GM12864 (cell line): ENCODE measurements around the gene CBX8.

Source experiments
- DNase-seq: peaks from one replicate; pipeline ENCODE4 v3.0.0-alpha.2; 2011; ENCODE audit warnings: low read depth
- H3K4me3 ChIP-seq: 2 replicates; pipeline ENCODE4 v1.5.1; 2011; ENCODE audit warnings: mild to moderate bottlenecking, low read depth, low read length, control low read depth
- CTCF ChIP-seq: IDR thresholded peaks from 2 replicates; pipeline ENCODE4 v1.5.1; 2011; ENCODE audit warnings: low read depth, mild to moderate bottlenecking, moderate library complexity, low read length, control low read depth, inconsistent platforms; ENCODE audit errors: missing control alignments

CBX8 gene

GRCh38 chr17:79842136-79842655 is 45.3 kb upstream of the CBX8 start:
- no peak for TF ChIP-seq CTCF
- DNase-seq = no peak
- H3K4me3 ChIP-seq = no peak overlapping the region

GRCh38 chr17:79841369-79842135 is 44.7 kb upstream of the CBX8 start:
- no peak for DNase-seq
- no peak for TF ChIP-seq CTCF
- no peak overlapping the region for H3K4me3 ChIP-seq

GRCh38 chr17:79840989-79841286 is 44.1 kb upstream of the CBX8 start:
- no peak for TF ChIP-seq CTCF
- DNase-seq = no peak
- no peak overlapping the region for H3K4me3 ChIP-seq

GRCh38 chr17:79840269-79840988 is 43.6 kb upstream of the CBX8 start:
- no peak for DNase-seq
- no peak for TF ChIP-seq CTCF
- H3K4me3 ChIP-seq = no peak overlapping the region

GRCh38 chr17:79839356-79840268 is 42.7 kb upstream of the CBX8 start, which contains the start of gene CBX4:
CBX4 (minus strand) TSS chr17:79839440; CDS start chr17:79839251, 189 bp downstream.
- TF ChIP-seq CTCF = peak; percentile 72
- peak within 1 kb of the TSS; percentile 84 for H3K4me3 ChIP-seq
- peak; percentile 56 for DNase-seq

- peak overlapping the region; percentile 84 for H3K4me3 ChIP-seq
- TF ChIP-seq CTCF = no peak
- DNase-seq = no peak
Observed at GRCh38 chr17:79838522-79839274, 41.8 kb upstream of the CBX8 start.
